Measurements from ENCODE around the gene CCDC32. TPM values are rescaled to one million over a fixed set of nuclear protein-coding genes. Genes with fewer than 3 reads are reported as not detected.

The CCDC32 gene
- total RNA-seq, 4 donors from 2014 or later: 18.2 to 39.3 (median 29.3) TPM

DNA sequence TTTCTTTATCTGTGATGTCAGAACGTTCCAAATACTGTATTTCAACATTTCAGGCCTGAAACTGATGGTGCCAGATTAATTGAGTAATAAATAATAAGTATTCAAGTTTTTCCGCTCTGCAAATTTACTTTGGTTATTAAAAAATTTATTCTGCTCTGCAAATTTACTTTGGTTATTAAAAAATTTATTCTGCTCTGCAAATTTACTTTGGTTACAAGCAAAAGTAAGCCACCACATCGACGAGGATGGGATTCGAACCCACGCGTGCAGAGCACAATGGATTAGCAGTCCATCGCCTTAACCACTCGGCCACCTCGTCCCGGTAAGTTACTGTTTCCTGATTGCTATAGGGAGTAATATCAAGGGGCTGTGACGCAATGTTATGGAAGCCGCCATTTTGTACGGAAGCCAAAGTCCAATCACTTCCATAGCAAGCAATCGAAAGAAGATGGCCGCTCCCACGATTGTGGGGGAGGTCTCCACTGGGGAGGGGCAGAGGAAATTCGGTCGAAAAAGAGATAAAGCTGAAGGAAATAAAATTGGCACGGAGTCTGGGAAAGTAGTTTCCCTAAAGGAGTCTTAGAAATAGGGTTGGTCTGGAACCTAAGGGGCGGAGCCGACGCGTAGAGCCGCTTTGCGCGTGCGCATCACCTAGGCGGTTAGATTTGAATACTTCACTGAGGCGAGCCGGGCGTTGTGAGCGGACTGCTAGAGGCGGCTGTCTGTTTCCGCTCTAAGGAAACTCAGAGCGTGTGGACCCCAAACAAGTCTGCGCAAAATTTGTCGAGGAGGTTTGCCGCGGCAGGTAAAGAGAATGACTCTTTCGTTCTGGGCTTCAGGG lies 29.0 kb upstream of the CCDC32 start, which contains the start of gene KNL1:
Gene KNL1, plus strand, starts transcription at position 662 of the 841 bp plus-strand sequence. CDS start 8,683 bp downstream, outside the sequence.
- TF ChIP-seq, protein P1, sequence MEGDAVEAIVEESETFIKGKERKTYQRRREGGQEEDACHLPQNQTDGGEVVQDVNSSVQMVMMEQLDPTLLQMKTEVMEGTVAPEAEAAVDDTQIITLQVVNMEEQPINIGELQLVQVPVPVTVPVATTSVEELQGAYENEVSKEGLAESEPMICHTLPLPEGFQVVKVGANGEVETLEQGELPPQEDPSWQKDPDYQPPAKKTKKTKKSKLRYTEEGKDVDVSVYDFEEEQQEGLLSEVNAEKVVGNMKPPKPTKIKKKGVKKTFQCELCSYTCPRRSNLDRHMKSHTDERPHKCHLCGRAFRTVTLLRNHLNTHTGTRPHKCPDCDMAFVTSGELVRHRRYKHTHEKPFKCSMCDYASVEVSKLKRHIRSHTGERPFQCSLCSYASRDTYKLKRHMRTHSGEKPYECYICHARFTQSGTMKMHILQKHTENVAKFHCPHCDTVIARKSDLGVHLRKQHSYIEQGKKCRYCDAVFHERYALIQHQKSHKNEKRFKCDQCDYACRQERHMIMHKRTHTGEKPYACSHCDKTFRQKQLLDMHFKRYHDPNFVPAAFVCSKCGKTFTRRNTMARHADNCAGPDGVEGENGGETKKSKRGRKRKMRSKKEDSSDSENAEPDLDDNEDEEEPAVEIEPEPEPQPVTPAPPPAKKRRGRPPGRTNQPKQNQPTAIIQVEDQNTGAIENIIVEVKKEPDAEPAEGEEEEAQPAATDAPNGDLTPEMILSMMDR (IDR thresholded peaks at IDR 0.05): peak in 1 of 4 experiments; percentile 5
- TF ChIP-seq POLR2A (IDR thresholded peaks at IDR 0.05): no peak
- Histone ChIP-seq H3K27ac (peak within 1 kb of the TSS; percentile 91 to 92), H3K4me3 (peak within 1 kb of the TSS; percentile 44 to 57), H3K36me3 (no peaks in the 10 kb centered on the region), H3K27me3 (peaks cover 0 to 7% of the 10 kb centered on the region in 2 donors), H3K4me1 (peaks cover 0 to 5% of the 10 kb centered on the region in 2 donors), H3K9me3 (no peaks in the 10 kb centered on the region)
- intact Hi-C loops (cut with DNase I; ENCODE audit: low total_unique reads): no loop called here
- peak; percentile 92 to 95 for DNase-seq

DNA sequence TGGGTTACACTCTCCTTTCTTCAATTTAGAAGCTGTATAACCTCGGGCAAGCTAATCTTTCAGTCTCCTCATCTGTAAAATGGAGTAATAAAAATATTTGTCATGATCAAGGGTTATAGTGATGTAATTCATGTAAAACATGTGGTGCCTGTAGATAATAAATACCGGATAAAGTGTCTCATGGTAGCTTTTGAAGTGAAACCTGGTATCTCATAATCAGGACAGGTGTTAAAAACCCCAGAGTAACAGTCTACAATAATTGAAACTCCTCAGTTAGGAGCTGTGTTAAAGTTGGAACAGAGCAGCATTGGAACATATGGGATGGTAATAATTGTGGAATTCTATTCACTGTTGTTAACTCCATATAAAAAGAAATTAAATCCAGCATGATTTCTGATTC lies 28.3 kb upstream of the CCDC32 start:
- TF ChIP-seq POLR2A (IDR thresholded peaks at IDR 0.05): no peak
- TF ChIP-seq, protein P1 (IDR thresholded peaks at IDR 0.05): no peak
- Histone ChIP-seq H3K9me3 (no peaks in the 10 kb centered on the region), H3K27me3 (peaks cover 0 to 7% of the 10 kb centered on the region in 2 donors), H3K36me3 (no peaks in the 10 kb centered on the region), H3K4me3 (peak overlapping the region in 1 of 2 donors; percentile 57), H3K27ac (peak overlapping the region in 1 of 2 donors; percentile 92), H3K4me1 (peaks cover 0 to 5% of the 10 kb centered on the region in 2 donors)
- DNase-seq: no peak
- intact Hi-C loops (cut with DNase I; ENCODE audit: low total_unique reads): no loop called here

DNA sequence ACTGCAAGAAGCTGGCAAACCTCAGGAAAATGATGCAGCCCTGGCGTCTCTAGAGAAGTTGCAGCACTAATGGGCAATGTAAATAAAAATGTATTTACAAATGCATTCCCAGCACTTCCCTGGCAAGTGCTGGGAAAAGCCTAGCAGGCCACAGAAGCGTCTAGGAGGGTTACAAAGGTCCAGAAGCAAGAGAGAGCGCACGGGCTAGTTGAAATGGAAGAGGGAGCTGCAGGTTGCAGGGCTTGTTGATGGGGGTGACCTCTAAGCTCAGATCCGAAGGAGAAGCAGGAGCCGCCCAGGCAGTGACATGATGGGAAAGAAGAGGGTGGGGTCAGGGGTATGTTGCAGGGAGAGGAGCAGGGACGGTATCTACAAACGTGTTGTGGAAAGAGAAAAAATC lies 26.5 kb upstream of the CCDC32 start:
- no peak overlapping the region for H3K27ac ChIP-seq
- intact Hi-C loops (cut with DNase I; ENCODE audit: low total_unique reads): no loop called here
- TF ChIP-seq, protein P1 (IDR thresholded peaks at IDR 0.05): no peak
- TF ChIP-seq POLR2A (IDR thresholded peaks at IDR 0.05): no peak

DNA sequence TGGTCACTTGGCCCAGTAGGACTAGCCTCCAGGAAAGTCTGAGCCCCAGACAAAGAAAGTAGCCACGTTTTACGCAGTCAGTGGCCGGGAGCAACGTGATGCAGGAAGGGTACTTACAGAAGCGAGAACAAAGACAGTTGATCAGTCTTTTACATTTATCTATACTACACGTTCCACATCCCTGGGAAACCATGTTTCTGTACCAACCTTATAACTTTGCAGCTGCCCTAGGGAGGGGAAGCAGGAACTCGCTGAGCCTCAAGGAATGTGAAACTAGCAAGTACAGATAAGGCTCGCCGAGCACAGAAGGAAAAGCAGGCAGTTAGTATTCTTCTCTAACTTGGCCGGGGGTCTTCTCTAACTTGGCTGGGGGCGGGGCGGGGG lies 25.8 kb upstream of the CCDC32 start:
- peaks cover 0 to 5% of the 10 kb centered on the region in 2 donors for H3K4me1 ChIP-seq
- intact Hi-C loops (cut with DNase I; ENCODE audit: low total_unique reads): no loop called here
- no peak overlapping the region for H3K4me3 ChIP-seq
- H3K27me3 ChIP-seq: peaks cover 0 to 3% of the 10 kb centered on the region in 2 donors
- TF ChIP-seq, protein P1 (IDR thresholded peaks at IDR 0.05): no peak
- TF ChIP-seq POLR2A (IDR thresholded peaks at IDR 0.05): no peak
- no peak overlapping the region for H3K27ac ChIP-seq
- H3K36me3 ChIP-seq: no peaks in the 10 kb centered on the region
- no peak for DNase-seq
- no peaks in the 10 kb centered on the region for H3K9me3 ChIP-seq

More for the DNA sequence above, 26.5 kb upstream of the CCDC32 start:
- H3K4me1 ChIP-seq: peaks cover 0 to 5% of the 10 kb centered on the region in 2 donors
- H3K27me3 ChIP-seq: peaks cover 0 to 7% of the 10 kb centered on the region in 2 donors
- no peaks in the 10 kb centered on the region for H3K9me3 ChIP-seq
- H3K36me3 ChIP-seq: no peaks in the 10 kb centered on the region
- DNase-seq: no peak
- no peak overlapping the region for H3K4me3 ChIP-seq

DNA sequence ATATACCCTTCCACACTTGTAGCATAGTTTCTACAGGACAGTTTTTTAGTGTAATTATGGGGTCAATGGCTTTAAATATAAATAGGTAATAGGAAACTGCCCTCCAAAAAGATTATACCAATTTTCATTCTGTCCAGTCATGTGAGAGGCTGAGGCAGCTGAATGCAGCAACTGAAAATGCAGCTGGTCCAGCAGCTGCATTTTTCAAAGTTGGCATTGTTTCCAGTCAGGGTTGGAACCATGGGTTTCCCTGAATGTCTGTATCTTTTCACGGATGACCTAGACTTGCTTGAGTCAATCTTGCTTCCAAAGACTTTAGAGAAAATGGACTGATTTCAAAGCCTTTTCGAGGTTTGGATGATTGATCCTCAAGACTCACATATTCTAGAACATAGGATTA lies 19.3 kb upstream of the CCDC32 start:
- intact Hi-C loops (cut with DNase I; ENCODE audit: low total_unique reads): no loop called here
- H3K4me1 ChIP-seq: no peaks in the 10 kb centered on the region
- DNase-seq: no peak
- H3K36me3 ChIP-seq: no peaks in the 10 kb centered on the region
- H3K27ac ChIP-seq: no peak overlapping the region
- no peaks in the 10 kb centered on the region for H3K9me3 ChIP-seq
- TF ChIP-seq POLR2A (IDR thresholded peaks at IDR 0.05): no peak
- no peak overlapping the region for H3K4me3 ChIP-seq
- no peaks in the 10 kb centered on the region for H3K27me3 ChIP-seq

Measured in uterus (tissue), 4 donors.